Measurements from ENCODE around the gene C1orf21. TPM values are rescaled to one million over a fixed set of nuclear protein-coding genes. Genes with fewer than 3 reads are reported as not detected.

C1orf21 gene
- total and polyA plus RNA-seq, 2 donors (not counting 3 experiments of a cell fraction or from before 2014, with no cell fraction given) = 0.79 to 8.5 TPM

GRCh38 chr1:184388319-184388889 lies 1.6 kb downstream of the C1orf21 start:
- Histone ChIP-seq H3K9me3 (replicated peaks; ENCODE audit: control insufficient read depth, insufficient read depth, low read length) (no peaks in the 10 kb centered on the region), H3K4me1 (ENCODE audit: control insufficient read depth, extremely low read depth, insufficient read depth, low read length) (peaks cover 15% of the 10 kb centered on the region), H2AFZ (ENCODE audit: low read depth, low read length) (peak overlapping the region; percentile 95), H3K27ac (ENCODE audit: insufficient read depth, low read depth, low read length) (no peak overlapping the region), H3K36me3 (ENCODE audit: control insufficient read depth in 2 of 2, extremely low read depth in 1 of 2, insufficient read depth in 2 of 2, low read length in 2 of 2) (no peaks in the 10 kb centered on the region), H3K4me2 (ENCODE audit: insufficient read depth, low read length) (peak overlapping the region; percentile 76), H3K4me3 (replicated peaks in 1 of 3; ENCODE audit: insufficient read depth in 1 of 3, low read depth in 1 of 3, low read length in 3 of 3) (peak overlapping the region; percentile 40 to 84 (median 54)), H3K79me2 (ENCODE audit: control insufficient read depth, insufficient read depth, low read length) (no peaks in the 10 kb centered on the region), H3K9ac (replicated peaks; ENCODE audit: extremely low read depth, insufficient read depth, low read length) (no peak overlapping the region), H3K27me3 (ENCODE audit: control insufficient read depth in 2 of 2, insufficient read depth in 2 of 2, low read length in 2 of 2) (peaks cover 5 to 17% of the 10 kb centered on the region in 2 experiments), H3K9me1 (replicated peaks; ENCODE audit: control insufficient read depth, extremely low read depth, insufficient read depth, low read length) (no peaks in the 10 kb centered on the region), H4K20me1 (replicated peaks; ENCODE audit: control insufficient read depth, extremely low read depth, insufficient read depth, low read length) (no peaks in the 10 kb centered on the region)
- intact Hi-C loops (cut with micrococcal nuclease) = loop anchor here (5.0 kb wide), 2 partner anchors 146 to 274 kb away; no protein-coding TSS in a partner anchor
- POLR2A ChIA-PET = no interaction called here
- peak; percentile 62 for FAIRE-seq
- DNase-seq (ENCODE audit: low read depth, low spot score) = peak; percentile 56
- TF ChIP-seq FOS (IDR thresholded peaks at IDR 0.05; ENCODE audit: borderline replicate concordance, insufficient read depth, low read length) (peak; percentile 73), POLR2AphosphoS5 (IDR thresholded peaks at IDR 0.05; ENCODE audit: insufficient read depth, low read depth, low read length) (no peak)
- no TSS peak for BruUV-seq (replicated peaks)
- dilution Hi-C loops (cut with MboI; ENCODE audit: extremely low pct_ligation_motif_present, low sequenced_read_pairs) = no loop called here
- CTCF ChIA-PET = interaction anchor here (0.6 to 3.0 kb wide), 5 partner anchors 58 to 276 kb away, joined by 3 to 11 read pairs (median 4); no protein-coding TSS in a partner anchor

- CTCF ChIA-PET = interaction anchor here (0.6 to 1.5 kb wide), 8 partner anchors 9 to 275 kb away, joined by 3 to 6 read pairs (median 3); no protein-coding TSS in a partner anchor
- DNase-seq (ENCODE audit: low read depth, low spot score) = no peak
Observed at GRCh38 chr1:184388971-184389370, 2.1 kb downstream of the C1orf21 start.

More at GRCh38 chr1:184388971-184389370, 2.1 kb downstream of the C1orf21 start:
- no peak overlapping the region for H3K9ac ChIP-seq (replicated peaks; ENCODE audit: extremely low read depth, insufficient read depth, low read length)
- H2AFZ ChIP-seq (ENCODE audit: low read depth, low read length) = no peak overlapping the region
- H3K4me2 ChIP-seq (ENCODE audit: insufficient read depth, low read length) = no peak overlapping the region
- intact Hi-C loops (cut with micrococcal nuclease) (loop anchor here (5.0 kb wide), 2 partner anchors 147 to 273 kb away; no protein-coding TSS in a partner anchor), dilution Hi-C loops (cut with MboI; ENCODE audit: extremely low pct_ligation_motif_present, low sequenced_read_pairs) (no loop called here)
- no peak for FAIRE-seq
- H3K9me3 ChIP-seq (replicated peaks; ENCODE audit: control insufficient read depth, insufficient read depth, low read length) = no peaks in the 10 kb centered on the region
- no peak for TF ChIP-seq CTCF (IDR thresholded peaks at IDR 0.05; ENCODE audit: extremely low read depth in 1 of 2, insufficient read depth in 1 of 2, low read depth in 1 of 2, low read length in 2 of 2)
- TF ChIP-seq GATA2 (IDR thresholded peaks at IDR 0.05; ENCODE audit: insufficient read depth, insufficient read length, low read depth, low read length) = no peak
- TF ChIP-seq JUN (IDR thresholded peaks at IDR 0.05; ENCODE audit: borderline replicate concordance, insufficient read depth, insufficient read length, low read depth) = no peak
- no peak for TF ChIP-seq MAX (IDR thresholded peaks at IDR 0.05; ENCODE audit: insufficient read depth, insufficient read length)
- no peak for TF ChIP-seq POLR2A (IDR thresholded peaks at IDR 0.05; ENCODE audit: low read depth, low read length)
- TF ChIP-seq MYC (IDR thresholded peaks at IDR 0.05; ENCODE audit: low read depth, low read length) = no peak
- no peak for TF ChIP-seq FOS (IDR thresholded peaks at IDR 0.05; ENCODE audit: borderline replicate concordance, insufficient read depth, low read length)
- TF ChIP-seq POLR2AphosphoS5 (IDR thresholded peaks at IDR 0.05; ENCODE audit: insufficient read depth, low read depth, low read length) = no peak
- TF ChIP-seq EZH2 (IDR thresholded peaks at IDR 0.05; ENCODE audit: borderline replicate concordance, low read depth, low read length, severe bottlenecking) = no peak
- no peaks in the 10 kb centered on the region for H3K9me1 ChIP-seq (replicated peaks; ENCODE audit: control insufficient read depth, extremely low read depth, insufficient read depth, low read length)
- POLR2A ChIA-PET = no interaction called here
- BruUV-seq (replicated peaks) = no TSS peak
- no peaks in the 10 kb centered on the region for H4K20me1 ChIP-seq (replicated peaks; ENCODE audit: control insufficient read depth, extremely low read depth, insufficient read depth, low read length)
- no peak overlapping the region for H3K27ac ChIP-seq (ENCODE audit: insufficient read depth, low read depth, low read length)
- H3K79me2 ChIP-seq (ENCODE audit: control insufficient read depth, insufficient read depth, low read length) = no peaks in the 10 kb centered on the region
- H3K36me3 ChIP-seq (ENCODE audit: control insufficient read depth in 2 of 2, extremely low read depth in 1 of 2, insufficient read depth in 2 of 2, low read length in 2 of 2) = no peaks in the 10 kb centered on the region
- H3K27me3 ChIP-seq (ENCODE audit: control insufficient read depth in 2 of 2, insufficient read depth in 2 of 2, low read length in 2 of 2) = peaks cover 2 to 12% of the 10 kb centered on the region in 2 experiments
- H3K4me3 ChIP-seq (replicated peaks in 1 of 3; ENCODE audit: insufficient read depth in 1 of 3, low read depth in 1 of 3, low read length in 3 of 3) = no peak overlapping the region
- peaks cover 15% of the 10 kb centered on the region for H3K4me1 ChIP-seq (ENCODE audit: control insufficient read depth, extremely low read depth, insufficient read depth, low read length)
